ENCODE results near the gene HIF1A.

Gene HIF1A

DNA sequence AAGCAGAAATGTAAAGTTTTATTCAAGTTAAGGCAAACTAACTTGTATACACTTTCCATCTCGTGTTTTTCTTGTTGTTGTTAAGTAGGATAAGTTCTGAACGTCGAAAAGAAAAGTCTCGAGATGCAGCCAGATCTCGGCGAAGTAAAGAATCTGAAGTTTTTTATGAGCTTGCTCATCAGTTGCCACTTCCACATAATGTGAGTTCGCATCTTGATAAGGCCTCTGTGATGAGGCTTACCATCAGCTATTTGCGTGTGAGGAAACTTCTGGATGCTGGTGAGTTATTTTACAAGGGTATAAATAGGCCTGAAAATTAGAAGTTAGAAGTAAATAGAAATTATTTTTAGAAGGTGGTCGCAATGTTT lies 25.0 kb downstream of the HIF1A start:
- H3K9me2 ChIP-seq (ENCODE audit: low read depth, low read length): no peaks in the 10 kb centered on the region
- H3K27ac ChIP-seq (ENCODE audit: low read depth, low read length, poor library complexity, severe bottlenecking): peak overlapping the region; percentile 81
- peak overlapping the region; percentile 29 for H3K4me3 ChIP-seq (ENCODE audit: low read depth, low read length, poor library complexity, severe bottlenecking)
- H3K4me1 ChIP-seq (ENCODE audit: insufficient read depth, low read length, severe bottlenecking): peaks cover 56% of the 10 kb centered on the region
- H4K20me1 ChIP-seq (ENCODE audit: insufficient read depth, low read length): no peaks in the 10 kb centered on the region
- H3K79me2 ChIP-seq (ENCODE audit: insufficient read depth, low read length): peaks cover 74% of the 10 kb centered on the region
- peak overlapping the region; percentile 13; the same call in 1 of the 2 replicates for H3K9ac ChIP-seq (ENCODE audit: low read length)
- H3K9me3 ChIP-seq (ENCODE audit: low read length): no peaks in the 10 kb centered on the region
- no peak overlapping the region for H2AFZ ChIP-seq (ENCODE audit: low read length)
- H3F3A ChIP-seq (ENCODE audit: insufficient read depth, low read length): no peaks in the 10 kb centered on the region
- H3K27me3 ChIP-seq (ENCODE audit: insufficient read depth, low read length): no peaks in the 10 kb centered on the region
- peak overlapping the region; percentile 56 for H3K4me2 ChIP-seq (ENCODE audit: low read length)
- TF ChIP-seq EZH2 (IDR thresholded peaks at IDR 0.05; ENCODE audit: borderline replicate concordance, low read length): no peak
- TF ChIP-seq CTCF (IDR thresholded peaks at IDR 0.05; ENCODE audit: low read length): no peak
- peaks cover 46% of the 10 kb centered on the region for H3K36me3 ChIP-seq (ENCODE audit: insufficient read depth, low read length)

GRCh38 chr14:61720741-61721140 lies 25.4 kb downstream of the HIF1A start:
- Histone ChIP-seq H3K9me2 (ENCODE audit: low read depth, low read length) (no peaks in the 10 kb centered on the region), H3K4me3 (ENCODE audit: low read depth, low read length, poor library complexity, severe bottlenecking) (no peak overlapping the region), H3K9me3 (ENCODE audit: low read length) (no peaks in the 10 kb centered on the region), H3K79me2 (ENCODE audit: insufficient read depth, low read length) (peaks cover 70% of the 10 kb centered on the region), H4K20me1 (ENCODE audit: insufficient read depth, low read length) (no peaks in the 10 kb centered on the region), H3K27ac (ENCODE audit: low read depth, low read length, poor library complexity, severe bottlenecking) (peak overlapping the region; percentile 81), H3K36me3 (ENCODE audit: insufficient read depth, low read length) (peaks cover 50% of the 10 kb centered on the region), H3K9ac (ENCODE audit: low read length) (no peak overlapping the region), H3K4me2 (ENCODE audit: low read length) (peak overlapping the region; percentile 56; the same call in 1 of the 2 replicates), H3F3A (ENCODE audit: insufficient read depth, low read length) (no peaks in the 10 kb centered on the region), H2AFZ (ENCODE audit: low read length) (no peak overlapping the region), H3K27me3 (ENCODE audit: insufficient read depth, low read length) (no peaks in the 10 kb centered on the region), H3K4me1 (ENCODE audit: insufficient read depth, low read length, severe bottlenecking) (peaks cover 51% of the 10 kb centered on the region)
- TF ChIP-seq CTCF (IDR thresholded peaks at IDR 0.05; ENCODE audit: low read length): no peak
- no peak for TF ChIP-seq EZH2 (IDR thresholded peaks at IDR 0.05; ENCODE audit: borderline replicate concordance, low read length)

DNA sequence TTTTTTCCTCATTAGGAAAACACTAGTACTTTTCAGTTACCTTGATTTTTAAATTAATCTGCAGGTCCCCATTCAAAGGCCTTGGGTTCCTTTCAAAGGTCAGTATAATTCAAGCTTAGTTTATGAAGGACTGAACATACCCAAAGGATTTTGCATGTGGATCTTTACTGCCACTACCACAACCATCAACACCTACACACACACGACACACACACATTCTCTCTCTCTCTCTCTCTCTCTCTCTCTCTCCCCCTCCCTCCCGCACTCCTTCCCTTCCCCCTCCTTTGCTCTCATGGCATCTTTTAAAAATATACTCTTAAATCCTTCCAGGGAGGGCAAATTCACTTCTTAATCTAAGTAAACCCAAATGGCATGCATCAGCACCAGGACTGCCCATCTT lies 28.8 kb downstream of the HIF1A start:
- H3K27me3 ChIP-seq (ENCODE audit: insufficient read depth, low read length): no peaks in the 10 kb centered on the region
- no peak overlapping the region for H2AFZ ChIP-seq (ENCODE audit: low read length)
- no peak overlapping the region for H3K4me2 ChIP-seq (ENCODE audit: low read length)
- no peak overlapping the region for H3K4me3 ChIP-seq (ENCODE audit: low read depth, low read length, poor library complexity, severe bottlenecking)
- no peak overlapping the region for H3K9ac ChIP-seq (ENCODE audit: low read length)
- peaks cover 46% of the 10 kb centered on the region for H3K79me2 ChIP-seq (ENCODE audit: insufficient read depth, low read length)
- H3K27ac ChIP-seq (ENCODE audit: low read depth, low read length, poor library complexity, severe bottlenecking): no peak overlapping the region
- H4K20me1 ChIP-seq (ENCODE audit: insufficient read depth, low read length): no peaks in the 10 kb centered on the region
- no peaks in the 10 kb centered on the region for H3F3A ChIP-seq (ENCODE audit: insufficient read depth, low read length)
- H3K9me3 ChIP-seq (ENCODE audit: low read length): no peaks in the 10 kb centered on the region
- TF ChIP-seq EZH2 (IDR thresholded peaks at IDR 0.05; ENCODE audit: borderline replicate concordance, low read length) (no peak), CTCF (IDR thresholded peaks at IDR 0.05; ENCODE audit: low read length) (no peak)
- H3K9me2 ChIP-seq (ENCODE audit: low read depth, low read length): no peaks in the 10 kb centered on the region
- H3K36me3 ChIP-seq (ENCODE audit: insufficient read depth, low read length): peaks cover 84% of the 10 kb centered on the region
- peaks cover 17% of the 10 kb centered on the region for H3K4me1 ChIP-seq (ENCODE audit: insufficient read depth, low read length, severe bottlenecking)
